Measurements from ENCODE around the gene ATP2C2. TPM values are rescaled to one million over a fixed set of nuclear protein-coding genes. Genes with fewer than 3 reads are reported as not detected.
"Not testable (repeated sequence)": the region's sequence is repeated elsewhere in the genome, so short reads cannot be mapped to it uniquely, and the experiment has no call there.

ATP2C2 gene
- total RNA-seq, 1 donor from 2014 or later = not detected

- Mint-ChIP-seq H3K36me3 (ENCODE audit: low read depth) (peaks cover 2% of the 10 kb centered on the region), H3K27ac (peak overlapping the region; percentile 8), H3K4me1 (peaks cover 4% of the 10 kb centered on the region), H3K9me3 (peaks cover 6% of the 10 kb centered on the region), H3K27me3 (peaks cover 17% of the 10 kb centered on the region), H3K4me3 (no peak overlapping the region)
- intact Hi-C loops (cut with micrococcal nuclease) = no loop called here
- no peak for DNase-seq
Measured at GRCh38 chr16:84380405-84380804, 12.1 kb downstream of the ATP2C2 start.

- peaks cover 18% of the 10 kb centered on the region for H3K9me3 Mint-ChIP-seq
- no peak for DNase-seq
- H3K36me3 Mint-ChIP-seq (ENCODE audit: low read depth) = peaks cover 2% of the 10 kb centered on the region
- peaks cover 13% of the 10 kb centered on the region for H3K27me3 Mint-ChIP-seq
- no peak overlapping the region for H3K27ac Mint-ChIP-seq
- intact Hi-C loops (cut with micrococcal nuclease) = no loop called here
- H3K4me1 Mint-ChIP-seq = peaks cover 4% of the 10 kb centered on the region
- H3K4me3 Mint-ChIP-seq = no peak overlapping the region
Measured at GRCh38 chr16:84382396-84382795, 14.1 kb downstream of the ATP2C2 start.

- H3K4me1 Mint-ChIP-seq = peaks cover 4% of the 10 kb centered on the region
- DNase-seq = no peak
- peaks cover 11% of the 10 kb centered on the region for H3K27me3 Mint-ChIP-seq
- H3K4me3 Mint-ChIP-seq = no peak overlapping the region
- peaks cover 2% of the 10 kb centered on the region for H3K36me3 Mint-ChIP-seq (ENCODE audit: low read depth)
- H3K9me3 Mint-ChIP-seq = peaks cover 18% of the 10 kb centered on the region
- no peak overlapping the region for H3K27ac Mint-ChIP-seq
- intact Hi-C loops (cut with micrococcal nuclease) = no loop called here
Measured at GRCh38 chr16:84383106-84383505, 14.8 kb downstream of the ATP2C2 start.

GRCh38 chr16:84386047-84386446, 17.7 kb downstream of the ATP2C2 start:
- no peak overlapping the region for H3K4me3 Mint-ChIP-seq
- H3K27me3 Mint-ChIP-seq = peaks cover under 1% of the 10 kb centered on the region
- no peak overlapping the region for H3K27ac Mint-ChIP-seq
- peaks cover 18% of the 10 kb centered on the region for H3K9me3 Mint-ChIP-seq
- H3K36me3 Mint-ChIP-seq (ENCODE audit: low read depth) = peaks cover 2% of the 10 kb centered on the region
- intact Hi-C loops (cut with micrococcal nuclease) = no loop called here
- DNase-seq = no peak
- H3K4me1 Mint-ChIP-seq = no peaks in the 10 kb centered on the region

GRCh38 chr16:84387021-84387420, 18.7 kb downstream of the ATP2C2 start:
- Mint-ChIP-seq H3K9me3 (peaks cover 18% of the 10 kb centered on the region), H3K27me3 (peaks cover 4% of the 10 kb centered on the region), H3K4me3 (no peak overlapping the region), H3K4me1 (no peaks in the 10 kb centered on the region), H3K27ac (no peak overlapping the region), H3K36me3 (ENCODE audit: low read depth) (peaks cover 2% of the 10 kb centered on the region)
- no peak for DNase-seq
- intact Hi-C loops (cut with micrococcal nuclease) = no loop called here

- Mint-ChIP-seq H3K4me3 (no peak overlapping the region), H3K36me3 (ENCODE audit: low read depth) (no peaks in the 10 kb centered on the region), H3K4me1 (no peaks in the 10 kb centered on the region), H3K27me3 (peaks cover 4% of the 10 kb centered on the region), H3K27ac (no peak overlapping the region), H3K9me3 (peaks cover 13% of the 10 kb centered on the region)
- intact Hi-C loops (cut with micrococcal nuclease) = no loop called here
- no peak for DNase-seq
Measured at GRCh38 chr16:84390131-84390785, 21.9 kb downstream of the ATP2C2 start.

DNA sequence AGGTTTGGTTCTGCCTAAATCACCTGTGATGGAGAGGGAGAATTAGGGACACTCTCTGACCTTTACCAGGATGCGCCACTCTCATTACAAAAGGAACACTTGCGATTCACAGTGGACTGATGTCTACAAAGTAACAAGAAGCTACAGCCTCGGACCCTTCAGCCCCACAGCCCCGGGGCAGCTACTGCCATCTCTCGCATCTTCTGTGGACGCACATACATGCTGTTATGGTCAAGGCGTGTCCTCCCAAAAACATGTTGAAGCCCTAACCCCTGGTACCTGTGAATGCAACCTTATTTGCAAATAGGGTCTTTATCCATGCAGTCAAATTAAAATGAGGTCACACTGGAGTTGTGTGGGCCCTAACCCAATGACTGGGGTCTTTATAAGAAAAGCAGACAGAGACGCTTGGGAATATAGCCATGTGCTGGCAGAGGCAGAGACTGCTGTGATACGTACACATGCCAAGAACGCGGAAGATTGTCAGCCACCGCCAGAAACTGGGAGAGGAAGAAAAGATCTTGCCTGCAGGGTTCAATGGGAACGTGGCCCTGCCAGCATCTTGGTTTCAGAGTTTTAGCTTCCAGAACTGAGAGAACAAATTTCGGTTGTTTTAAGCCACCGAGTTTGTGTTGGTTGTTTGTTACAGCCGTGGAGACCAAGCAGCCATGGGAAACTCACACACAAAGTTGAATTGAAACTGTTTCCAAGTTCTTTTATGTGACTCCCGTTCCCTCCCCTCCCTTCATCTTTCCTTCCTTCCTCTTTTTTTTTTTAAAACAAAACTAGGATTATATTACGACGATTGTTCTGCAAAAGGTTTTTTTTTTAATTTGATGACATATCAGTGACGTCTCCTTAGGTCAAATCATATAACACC, 23.1 kb downstream of the ATP2C2 start:
- DNase-seq = no peak
- intact Hi-C loops (cut with micrococcal nuclease) = no loop called here
- H3K9me3 Mint-ChIP-seq = peaks cover 1% of the 10 kb centered on the region
- H3K27me3 Mint-ChIP-seq = peaks cover 6% of the 10 kb centered on the region
- no peaks in the 10 kb centered on the region for H3K4me1 Mint-ChIP-seq
- H3K4me3 Mint-ChIP-seq = no peak overlapping the region
- H3K36me3 Mint-ChIP-seq (ENCODE audit: low read depth) = no peaks in the 10 kb centered on the region
- no peak overlapping the region for H3K27ac Mint-ChIP-seq

DNA sequence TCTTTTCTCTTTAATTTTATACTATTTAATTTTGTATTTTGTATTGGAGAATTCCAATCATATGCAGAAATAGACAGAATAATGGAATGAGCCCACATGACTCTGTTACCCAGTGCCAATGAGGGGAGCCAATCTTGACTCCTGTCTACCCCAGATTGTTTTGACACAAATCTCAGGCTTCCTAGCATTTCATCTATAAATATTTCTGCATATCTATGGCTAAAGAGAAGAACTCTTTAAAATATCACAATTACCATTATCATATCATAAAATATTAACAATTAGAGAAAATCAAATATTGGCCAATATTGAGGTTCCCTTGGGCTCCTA, 23.7 kb downstream of the ATP2C2 start:
- Mint-ChIP-seq H3K4me1 (no peaks in the 10 kb centered on the region), H3K4me3 (no peak overlapping the region), H3K27ac (no peak overlapping the region), H3K27me3 (peaks cover 6% of the 10 kb centered on the region), H3K36me3 (ENCODE audit: low read depth) (no peaks in the 10 kb centered on the region), H3K9me3 (no peaks in the 10 kb centered on the region)
- intact Hi-C loops (cut with micrococcal nuclease) = no loop called here
- DNase-seq = no peak

DNA sequence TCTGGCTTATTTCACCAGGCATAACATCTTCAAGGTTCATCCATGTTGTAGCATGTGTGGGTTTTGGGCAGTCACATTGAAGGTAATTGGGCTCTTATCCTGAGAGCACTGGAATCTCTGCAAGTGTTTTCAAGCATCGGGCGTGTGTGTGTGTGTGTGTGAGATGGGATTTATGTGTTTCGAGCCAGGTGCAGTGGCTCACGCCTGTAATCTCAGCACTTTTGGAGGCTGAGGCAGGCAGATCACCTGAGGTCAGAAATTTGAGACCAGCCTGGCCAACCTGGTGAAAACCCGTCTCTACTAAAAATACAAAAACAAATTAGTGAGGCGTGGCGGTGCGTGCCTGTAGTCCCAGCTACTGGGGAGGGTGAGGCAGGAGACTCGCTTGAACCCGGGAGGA, 27.7 kb downstream of the ATP2C2 start:
- H3K9me3 Mint-ChIP-seq; intact Hi-C loops (cut with micrococcal nuclease); H3K27ac Mint-ChIP-seq; H3K4me3 Mint-ChIP-seq; H3K36me3 Mint-ChIP-seq (ENCODE audit: low read depth); DNase-seq; H3K4me1 Mint-ChIP-seq: not testable (repeated sequence)
- peaks cover 15% of the 10 kb centered on the region for H3K27me3 Mint-ChIP-seq

GRCh38 chr16:84396537-84397008, 28.2 kb downstream of the ATP2C2 start:
- H3K27me3 Mint-ChIP-seq = peaks cover 12% of the 10 kb centered on the region

DNA sequence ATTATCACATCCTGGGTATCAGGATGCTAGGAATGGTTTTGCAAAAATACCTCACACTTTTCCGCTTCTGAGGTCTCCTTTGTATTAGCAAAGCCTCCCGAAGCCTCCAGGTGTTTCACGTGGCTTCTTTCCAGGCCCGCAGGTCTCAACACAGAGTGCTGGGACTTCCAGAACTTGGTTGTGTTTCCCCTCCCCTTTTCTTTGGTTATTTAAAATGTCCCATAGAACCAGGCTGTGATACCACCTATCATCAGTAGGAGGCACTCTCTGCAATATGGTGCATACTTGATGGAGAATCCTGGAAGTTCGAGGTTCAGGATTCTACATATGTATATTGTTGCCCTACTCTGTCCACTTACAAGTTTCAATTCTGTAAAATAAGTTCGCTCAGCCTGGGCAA, 28.8 kb downstream of the ATP2C2 start:
- Mint-ChIP-seq H3K27ac (no peak overlapping the region), H3K4me3 (no peak overlapping the region), H3K36me3 (ENCODE audit: low read depth) (no peaks in the 10 kb centered on the region), H3K27me3 (peaks cover 17% of the 10 kb centered on the region), H3K9me3 (peaks cover 3% of the 10 kb centered on the region), H3K4me1 (no peaks in the 10 kb centered on the region)
- intact Hi-C loops (cut with micrococcal nuclease) = no loop called here
- DNase-seq = no peak

More at GRCh38 chr16:84396537-84397008, 28.2 kb downstream of the ATP2C2 start:
- Mint-ChIP-seq H3K4me1 (no peaks in the 10 kb centered on the region), H3K4me3 (no peak overlapping the region), H3K27ac (no peak overlapping the region), H3K9me3 (peaks cover 3% of the 10 kb centered on the region), H3K36me3 (ENCODE audit: low read depth) (no peaks in the 10 kb centered on the region)
- no peak for DNase-seq
- intact Hi-C loops (cut with micrococcal nuclease) = no loop called here

DNA sequence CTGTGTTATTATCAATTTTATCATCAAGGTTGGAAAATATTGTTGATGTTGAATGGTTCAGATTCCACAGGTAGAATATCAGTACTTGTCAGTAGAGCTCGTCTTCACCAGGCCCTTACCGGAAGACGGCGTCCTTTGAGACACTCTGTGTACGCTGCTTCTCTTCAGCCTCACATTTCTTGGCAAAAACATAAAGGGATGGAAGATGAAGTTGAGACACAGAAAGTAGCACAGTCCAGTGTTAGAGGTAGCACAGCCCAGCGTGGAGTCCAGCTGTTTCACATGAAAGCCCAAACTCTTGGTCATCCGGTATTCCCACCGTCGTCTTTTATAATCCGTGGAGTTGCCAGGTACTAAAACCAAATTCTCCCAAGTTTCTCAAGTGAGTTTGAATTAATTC, 30.4 kb downstream of the ATP2C2 start:
- Mint-ChIP-seq H3K27me3 (peaks cover 24% of the 10 kb centered on the region), H3K4me3 (no peak overlapping the region), H3K36me3 (ENCODE audit: low read depth) (no peaks in the 10 kb centered on the region), H3K27ac (no peak overlapping the region), H3K4me1 (no peaks in the 10 kb centered on the region), H3K9me3 (peaks cover 3% of the 10 kb centered on the region)
- no peak for DNase-seq
- intact Hi-C loops (cut with micrococcal nuclease) = no loop called here

DNA sequence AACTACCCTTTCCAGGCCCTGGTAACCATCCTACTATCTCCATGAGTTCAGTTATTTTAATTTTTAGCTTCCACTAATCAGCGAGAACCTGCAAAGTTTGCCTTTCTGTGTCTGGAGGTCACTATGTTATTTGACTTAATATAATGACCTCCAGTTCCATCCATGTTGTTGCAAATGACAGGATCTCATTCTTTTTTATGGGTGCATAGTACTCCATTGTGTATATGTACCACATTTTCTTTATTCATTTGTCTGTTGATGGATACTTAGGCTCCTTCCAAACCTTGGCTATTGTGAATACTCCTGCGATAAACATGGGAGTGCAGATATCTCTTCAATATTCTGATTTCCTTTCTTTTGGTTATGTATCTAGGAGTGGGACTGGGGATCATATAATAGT, 31.6 kb downstream of the ATP2C2 start:
- DNase-seq; H3K36me3 Mint-ChIP-seq (ENCODE audit: low read depth); intact Hi-C loops (cut with micrococcal nuclease); H3K9me3 Mint-ChIP-seq; H3K4me1 Mint-ChIP-seq; H3K4me3 Mint-ChIP-seq; H3K27ac Mint-ChIP-seq: not testable (repeated sequence)
- peaks cover 28% of the 10 kb centered on the region for H3K27me3 Mint-ChIP-seq

DNA sequence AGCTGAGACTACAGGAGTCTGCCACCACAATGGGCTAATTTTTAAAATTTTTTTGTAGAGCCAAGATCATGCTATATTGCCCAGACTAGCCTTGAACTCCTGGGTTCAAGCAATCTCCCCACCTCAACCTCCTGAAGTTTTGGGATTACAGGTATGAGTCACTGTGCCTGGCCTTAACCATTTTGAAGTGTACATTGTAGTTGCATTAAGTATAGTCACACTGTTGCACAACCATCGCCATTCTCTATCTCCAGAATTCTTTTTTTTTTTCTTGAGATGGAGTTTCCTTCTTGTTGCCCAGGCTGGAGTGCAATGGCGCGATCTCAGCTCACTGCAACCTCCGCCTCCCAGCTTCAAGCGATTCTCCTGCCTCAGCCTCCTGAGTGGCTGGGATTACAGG, 35.1 kb downstream of the ATP2C2 start:
- H3K36me3 Mint-ChIP-seq (ENCODE audit: low read depth); DNase-seq; H3K4me1 Mint-ChIP-seq; H3K27ac Mint-ChIP-seq; H3K9me3 Mint-ChIP-seq; H3K4me3 Mint-ChIP-seq; intact Hi-C loops (cut with micrococcal nuclease): not testable (repeated sequence)
- peaks cover 32% of the 10 kb centered on the region for H3K27me3 Mint-ChIP-seq

Data from activated CD4-positive, alpha-beta T cell treated with anti-CD3 and anti-CD28 coated beads, Interleukin-2, amount 10 ng/mL, durations not matched to agents 24 days and 14 days (primary cell).